SK-N-SH (cell line): ENCODE data around the gene UBE2D2.

Source experiments
- TAF1 ChIP-seq: IDR thresholded peaks from 2 replicates; pipeline ENCODE4 v1.6.1; 2012; ENCODE audit warnings: low read depth, mild to moderate bottlenecking, low read length, moderate library complexity, borderline replicate concordance
- TF ChIP-seq, protein P1 (sequence below): IDR thresholded peaks from 2 replicates; pipeline ENCODE4 v1.4.0; 2012; ENCODE audit warnings: low read depth
- TF ChIP-seq, protein P2 (sequence below): fragments of 200-600 bp; sonication (generic); IDR thresholded peaks from 2 replicates; pipeline ENCODE4 v1.6.1; 2017; ENCODE audit warnings: antibody characterized with exemption, mild to moderate bottlenecking, moderate library complexity

DNA sequence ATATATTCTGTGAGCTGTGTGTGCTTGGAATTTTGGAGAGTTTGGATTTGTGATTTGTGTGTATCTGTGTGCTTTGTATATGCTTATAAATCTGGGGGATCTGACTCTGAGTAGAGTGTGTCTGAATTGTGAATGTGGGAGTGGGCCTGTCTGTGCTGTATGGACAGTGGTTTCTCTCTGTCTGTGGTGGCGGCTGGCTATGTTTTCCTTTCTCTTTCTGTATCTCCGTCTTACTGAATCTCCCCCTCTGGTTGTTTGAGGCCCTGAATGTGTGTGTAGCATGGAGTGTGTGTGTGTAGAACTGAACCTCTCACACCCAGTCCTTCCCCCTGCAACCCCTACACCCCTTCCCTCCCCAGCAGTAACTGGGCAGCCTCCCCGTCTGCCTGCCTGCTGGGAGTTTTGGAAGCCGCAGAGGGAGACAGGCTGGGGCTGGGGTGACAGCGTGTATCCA lies 91.7 kb downstream of the UBE2D2 start:
- TF ChIP-seq, protein P1, sequence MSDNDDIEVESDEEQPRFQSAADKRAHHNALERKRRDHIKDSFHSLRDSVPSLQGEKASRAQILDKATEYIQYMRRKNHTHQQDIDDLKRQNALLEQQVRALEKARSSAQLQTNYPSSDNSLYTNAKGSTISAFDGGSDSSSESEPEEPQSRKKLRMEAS = no peak
- TF ChIP-seq, protein P2, sequence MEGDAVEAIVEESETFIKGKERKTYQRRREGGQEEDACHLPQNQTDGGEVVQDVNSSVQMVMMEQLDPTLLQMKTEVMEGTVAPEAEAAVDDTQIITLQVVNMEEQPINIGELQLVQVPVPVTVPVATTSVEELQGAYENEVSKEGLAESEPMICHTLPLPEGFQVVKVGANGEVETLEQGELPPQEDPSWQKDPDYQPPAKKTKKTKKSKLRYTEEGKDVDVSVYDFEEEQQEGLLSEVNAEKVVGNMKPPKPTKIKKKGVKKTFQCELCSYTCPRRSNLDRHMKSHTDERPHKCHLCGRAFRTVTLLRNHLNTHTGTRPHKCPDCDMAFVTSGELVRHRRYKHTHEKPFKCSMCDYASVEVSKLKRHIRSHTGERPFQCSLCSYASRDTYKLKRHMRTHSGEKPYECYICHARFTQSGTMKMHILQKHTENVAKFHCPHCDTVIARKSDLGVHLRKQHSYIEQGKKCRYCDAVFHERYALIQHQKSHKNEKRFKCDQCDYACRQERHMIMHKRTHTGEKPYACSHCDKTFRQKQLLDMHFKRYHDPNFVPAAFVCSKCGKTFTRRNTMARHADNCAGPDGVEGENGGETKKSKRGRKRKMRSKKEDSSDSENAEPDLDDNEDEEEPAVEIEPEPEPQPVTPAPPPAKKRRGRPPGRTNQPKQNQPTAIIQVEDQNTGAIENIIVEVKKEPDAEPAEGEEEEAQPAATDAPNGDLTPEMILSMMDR = no peak
- no peak for TF ChIP-seq TAF1
